DOHH2 (cell line): ENCODE results near the gene MRPS11.

Experiments used
- H3F3A ChIP-seq: fragments of 200-600 bp; sonication (generic), shearing (Covaris generic); 2 replicates; pipeline ENCODE4 v1.6.0; 2016; ENCODE audit warnings: antibody characterized with exemption, mild to moderate bottlenecking; ENCODE audit not compliant: control insufficient read depth, insufficient read depth
- H3K27ac ChIP-seq: fragments of 200-600 bp; sonication (generic); 2 replicates; pipeline ENCODE4 v1.5.1; 2014; ENCODE audit warnings: low read depth, mild to moderate bottlenecking, low read length, moderate library complexity
- H3K27me3 ChIP-seq: fragments of 200-600 bp; sonication (generic); 2 replicates; pipeline ENCODE4 v1.6.1; 2014; ENCODE audit warnings: mild to moderate bottlenecking, low read length, mixed read lengths; ENCODE audit not compliant: control insufficient read depth
- H3K36me3 ChIP-seq: fragments of 200-600 bp; sonication (generic); 2 replicates; pipeline ENCODE4 v1.6.1; 2014; ENCODE audit warnings: mild to moderate bottlenecking, low read length, moderate library complexity, mixed read lengths; ENCODE audit not compliant: control insufficient read depth
- H3K4me1 ChIP-seq: fragments of 200-600 bp; sonication (generic); 2 replicates; pipeline ENCODE4 v1.6.1; 2014; ENCODE audit warnings: mild to moderate bottlenecking, low read length, mixed read lengths; ENCODE audit not compliant: control insufficient read depth
- H3K4me2 ChIP-seq: fragments of 200-600 bp; sonication (generic); 2 replicates; pipeline ENCODE4 v1.6.0; 2014; ENCODE audit warnings: mild to moderate bottlenecking, low read length, moderate library complexity
- H3K4me3 ChIP-seq: fragments of 200-600 bp; sonication (generic); 2 replicates; pipeline ENCODE4 v1.5.1; 2014; ENCODE audit warnings: mild to moderate bottlenecking, low read length, mixed read lengths
- H3K79me2 ChIP-seq: fragments of 200-600 bp; sonication (generic); 2 replicates; pipeline ENCODE4 v1.6.1; 2014; ENCODE audit warnings: mild to moderate bottlenecking, low read length, mixed read lengths; ENCODE audit not compliant: control insufficient read depth
- H3K9me2 ChIP-seq: fragments of 200-600 bp; sonication (generic); replicated peaks from 2 replicates; pipeline ENCODE4 v1.6.1; 2014; ENCODE audit warnings: mild to moderate bottlenecking, low read length, mixed read lengths; ENCODE audit not compliant: control insufficient read depth
- H3K9me3 ChIP-seq: fragments of 200-600 bp; sonication (generic); 2 replicates; pipeline ENCODE4 v1.6.1; 2014; ENCODE audit warnings: antibody characterized with exemption, low read length, mixed read lengths; ENCODE audit not compliant: control insufficient read depth, insufficient read depth
- H4K20me1 ChIP-seq: fragments of 200-600 bp; sonication (generic); 2 replicates; pipeline ENCODE4 v1.6.0; 2014; ENCODE audit warnings: low read depth, mild to moderate bottlenecking, antibody characterized with exemption, low read length, moderate library complexity; ENCODE audit not compliant: control insufficient read depth, insufficient read depth
- EZH2phosphoT487 ChIP-seq: fragments of 200-600 bp; sonication (generic); IDR thresholded peaks from 2 replicates; pipeline ENCODE4 v1.6.1; 2017; ENCODE audit warnings: borderline replicate concordance, mild to moderate bottlenecking, antibody characterized with exemption, low read length, moderate library complexity, mixed read lengths
- TF ChIP-seq, protein P1 (sequence below): fragments of 200-600 bp; sonication (generic); IDR thresholded peaks from one replicate; pipeline ENCODE4 v1.5.1; 2014; ENCODE audit warnings: antibody characterized with exemption, mild to moderate bottlenecking, low read depth, low read length; ENCODE audit not compliant: poor library complexity, severe bottlenecking

Gene MRPS11

DNA sequence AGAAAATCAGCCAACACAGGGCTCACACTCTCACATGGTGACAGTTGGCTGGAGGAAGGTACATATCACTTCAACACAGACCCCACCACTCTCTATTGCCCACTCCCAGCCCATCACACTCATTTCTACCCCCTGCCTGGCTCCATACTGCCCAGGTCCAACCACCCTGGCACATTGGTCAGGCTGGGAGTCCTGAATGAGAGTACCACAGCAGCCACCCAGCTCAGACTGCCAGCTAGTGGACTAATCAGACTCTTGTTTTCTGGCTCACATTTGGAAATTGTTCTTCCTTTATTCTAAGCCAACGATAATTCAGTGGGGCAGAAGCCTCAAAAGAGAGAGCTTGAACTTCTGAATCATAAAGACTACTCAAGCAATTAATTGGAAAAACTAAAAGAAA, 20.3 kb upstream of the MRPS11 start:
- no peak for TF ChIP-seq EZH2phosphoT487
- TF ChIP-seq, protein P1, sequence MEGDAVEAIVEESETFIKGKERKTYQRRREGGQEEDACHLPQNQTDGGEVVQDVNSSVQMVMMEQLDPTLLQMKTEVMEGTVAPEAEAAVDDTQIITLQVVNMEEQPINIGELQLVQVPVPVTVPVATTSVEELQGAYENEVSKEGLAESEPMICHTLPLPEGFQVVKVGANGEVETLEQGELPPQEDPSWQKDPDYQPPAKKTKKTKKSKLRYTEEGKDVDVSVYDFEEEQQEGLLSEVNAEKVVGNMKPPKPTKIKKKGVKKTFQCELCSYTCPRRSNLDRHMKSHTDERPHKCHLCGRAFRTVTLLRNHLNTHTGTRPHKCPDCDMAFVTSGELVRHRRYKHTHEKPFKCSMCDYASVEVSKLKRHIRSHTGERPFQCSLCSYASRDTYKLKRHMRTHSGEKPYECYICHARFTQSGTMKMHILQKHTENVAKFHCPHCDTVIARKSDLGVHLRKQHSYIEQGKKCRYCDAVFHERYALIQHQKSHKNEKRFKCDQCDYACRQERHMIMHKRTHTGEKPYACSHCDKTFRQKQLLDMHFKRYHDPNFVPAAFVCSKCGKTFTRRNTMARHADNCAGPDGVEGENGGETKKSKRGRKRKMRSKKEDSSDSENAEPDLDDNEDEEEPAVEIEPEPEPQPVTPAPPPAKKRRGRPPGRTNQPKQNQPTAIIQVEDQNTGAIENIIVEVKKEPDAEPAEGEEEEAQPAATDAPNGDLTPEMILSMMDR, result peak; percentile 10
- Histone ChIP-seq H3K4me1 (peaks cover 8% of the 10 kb centered on the region), H3K27me3 (no peaks in the 10 kb centered on the region), H3K4me2 (no peak overlapping the region), H3K36me3 (no peaks in the 10 kb centered on the region), H3F3A (no peaks in the 10 kb centered on the region), H3K4me3 (no peak overlapping the region), H3K27ac (no peak overlapping the region), H3K9me2 (no peaks in the 10 kb centered on the region), H3K79me2 (no peaks in the 10 kb centered on the region), H4K20me1 (no peaks in the 10 kb centered on the region), H3K9me3 (no peaks in the 10 kb centered on the region)

DNA sequence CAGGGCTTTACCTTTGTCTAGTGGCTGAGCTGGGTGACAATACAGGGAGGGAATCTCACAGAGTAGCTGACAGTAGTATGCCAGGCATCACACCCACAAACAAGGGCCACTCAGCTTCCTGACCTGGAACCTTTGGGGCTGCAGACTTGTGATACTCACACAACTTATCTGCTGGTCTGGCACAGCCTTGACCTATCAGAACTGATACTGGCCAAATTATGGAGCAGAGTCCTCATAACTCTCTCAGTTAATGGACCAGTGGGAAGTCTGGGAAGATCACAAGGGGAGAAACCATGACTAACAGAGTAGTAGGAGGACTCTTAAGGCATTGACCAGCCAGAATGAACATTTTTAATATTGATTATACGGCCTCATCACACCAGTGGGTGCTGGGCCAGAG, 19.8 kb upstream of the MRPS11 start:
- no peaks in the 10 kb centered on the region for H3K9me2 ChIP-seq
- H3K4me1 ChIP-seq, result peaks cover 8% of the 10 kb centered on the region
- no peak overlapping the region for H3K4me2 ChIP-seq
- no peak overlapping the region for H3K4me3 ChIP-seq
- no peaks in the 10 kb centered on the region for H4K20me1 ChIP-seq
- H3F3A ChIP-seq, result no peaks in the 10 kb centered on the region
- no peaks in the 10 kb centered on the region for H3K9me3 ChIP-seq
- no peaks in the 10 kb centered on the region for H3K27me3 ChIP-seq
- no peaks in the 10 kb centered on the region for H3K36me3 ChIP-seq
- TF ChIP-seq EZH2phosphoT487, result no peak
- TF ChIP-seq, protein P1, result no peak
- no peaks in the 10 kb centered on the region for H3K79me2 ChIP-seq
- no peak overlapping the region for H3K27ac ChIP-seq

DNA sequence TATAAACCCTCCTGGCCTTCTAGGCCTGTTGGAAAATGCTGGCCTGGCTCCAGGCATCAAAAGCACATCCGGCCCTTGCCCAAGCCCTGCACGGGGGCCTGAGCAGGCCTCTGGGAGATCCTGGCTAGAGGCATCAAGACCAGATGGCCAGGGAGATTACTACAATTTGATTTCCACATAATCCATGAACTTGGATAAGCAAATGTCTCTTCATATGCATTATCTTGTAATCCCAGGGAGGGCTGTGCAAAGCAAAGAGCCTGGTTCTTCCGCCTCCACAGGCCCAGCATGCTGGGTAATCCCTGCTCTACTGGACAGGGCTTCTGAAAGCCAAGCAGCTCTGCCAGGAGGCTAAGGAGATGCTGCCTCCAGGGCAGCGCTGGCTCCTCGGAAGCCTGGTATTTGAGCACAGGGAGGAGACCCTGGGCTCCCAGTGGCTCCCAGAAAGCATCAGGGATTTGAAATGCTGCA, 18.5 kb upstream of the MRPS11 start:
- Histone ChIP-seq H3K27ac (no peak overlapping the region), H3K4me2 (no peak overlapping the region), H3K79me2 (no peaks in the 10 kb centered on the region), H3K4me3 (no peak overlapping the region), H3K9me3 (no peaks in the 10 kb centered on the region), H3K36me3 (no peaks in the 10 kb centered on the region), H4K20me1 (no peaks in the 10 kb centered on the region), H3K27me3 (no peaks in the 10 kb centered on the region), H3K4me1 (peaks cover 8% of the 10 kb centered on the region), H3F3A (no peaks in the 10 kb centered on the region), H3K9me2 (no peaks in the 10 kb centered on the region)
- TF ChIP-seq, protein P1, result no peak
- no peak for TF ChIP-seq EZH2phosphoT487

DNA sequence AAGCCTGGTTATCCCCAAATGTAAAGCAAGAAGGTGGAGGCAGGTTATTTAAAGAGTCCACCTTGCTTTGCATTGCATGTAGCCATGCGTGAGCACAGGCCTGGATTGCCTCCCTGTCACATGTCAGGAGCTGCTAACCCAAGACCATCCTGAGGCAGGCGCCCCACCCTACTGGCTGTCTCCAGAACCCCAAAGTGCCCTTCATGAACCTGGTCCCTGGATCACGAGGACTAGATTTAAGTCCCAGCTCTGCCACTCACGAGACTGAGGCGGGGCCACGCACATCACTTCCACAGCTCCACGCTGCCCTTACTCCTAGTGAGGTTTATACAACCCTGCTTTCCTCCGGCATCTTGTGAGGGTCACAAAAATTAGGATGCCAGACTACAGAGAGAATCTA, 17.9 kb upstream of the MRPS11 start:
- Histone ChIP-seq H3K4me2 (no peak overlapping the region), H4K20me1 (no peaks in the 10 kb centered on the region), H3F3A (no peaks in the 10 kb centered on the region), H3K27me3 (no peaks in the 10 kb centered on the region), H3K4me3 (no peak overlapping the region), H3K4me1 (peaks cover 8% of the 10 kb centered on the region), H3K79me2 (no peaks in the 10 kb centered on the region), H3K9me3 (no peaks in the 10 kb centered on the region), H3K9me2 (no peaks in the 10 kb centered on the region), H3K36me3 (no peaks in the 10 kb centered on the region), H3K27ac (no peak overlapping the region)
- TF ChIP-seq EZH2phosphoT487, result no peak
- TF ChIP-seq, protein P1, result no peak
